MM.1S (cell line): ENCODE results near the gene RAC3.

Experiments
- DNase-seq: peaks from one replicate; pipeline ENCODE4 v3.0.0-alpha.2; 2015
- H2AFZ ChIP-seq: fragments of 300-600 bp; sonication (generic); 2 replicates; pipeline ENCODE4 v1.6.0; 2016; ENCODE audit warnings: antibody characterized with exemption, low read length
- H3F3A ChIP-seq: fragments of 300-600 bp; sonication (generic); 2 replicates; pipeline ENCODE4 v1.6.1; 2016; ENCODE audit warnings: mild to moderate bottlenecking, antibody characterized with exemption, low read length, moderate library complexity, mixed read lengths; ENCODE audit not compliant: insufficient read depth
- H3K27ac ChIP-seq: fragments of 300-600 bp; sonication (generic); 2 replicates; pipeline ENCODE4 v1.5.1; 2016; ENCODE audit warnings: mild to moderate bottlenecking, low read length
- H3K27me3 ChIP-seq: fragments of 300-600 bp; sonication (generic); replicated peaks from 2 replicates; pipeline ENCODE4 v1.6.0; 2016; ENCODE audit warnings: low read length; ENCODE audit not compliant: insufficient read depth
- H3K36me3 ChIP-seq: fragments of 300-600 bp; sonication (generic); replicated peaks from 2 replicates; pipeline ENCODE4 v1.6.1; 2016; ENCODE audit warnings: mild to moderate bottlenecking, low read length, mixed read lengths; ENCODE audit not compliant: insufficient read depth
- H3K4me1 ChIP-seq: fragments of 300-600 bp; sonication (generic); 2 replicates; pipeline ENCODE4 v1.6.1; 2016; ENCODE audit warnings: low read length, mixed read lengths
- H3K4me2 ChIP-seq: fragments of 300-600 bp; sonication (generic); 2 replicates; pipeline ENCODE4 v1.6.0; 2016; ENCODE audit warnings: low read depth, low read length
- H3K4me3 ChIP-seq: fragments of 300-600 bp; sonication (generic); 2 replicates; pipeline ENCODE4 v1.5.1; 2016; ENCODE audit warnings: low read length, mixed read lengths
- H3K79me2 ChIP-seq: fragments of 300-600 bp; sonication (generic); 2 replicates; pipeline ENCODE4 v1.6.1; 2016; ENCODE audit warnings: mixed run types, low read length, mixed read lengths
- H3K9ac ChIP-seq: fragments of 300-600 bp; sonication (generic); 2 replicates; pipeline ENCODE4 v1.6.1; 2016; ENCODE audit warnings: low read length, mixed read lengths
- H3K9me2 ChIP-seq: fragments of 300-600 bp; sonication (generic); replicated peaks from 2 replicates; pipeline ENCODE4 v1.6.1; 2016; ENCODE audit warnings: mild to moderate bottlenecking, low read length, mixed read lengths; ENCODE audit not compliant: insufficient read depth
- H3K9me3 ChIP-seq: fragments of 300-600 bp; sonication (generic); replicated peaks from 2 replicates; pipeline ENCODE4 v1.6.1; 2016; ENCODE audit warnings: mild to moderate bottlenecking, low read length, mixed read lengths; ENCODE audit not compliant: insufficient read depth
- H4K20me1 ChIP-seq: fragments of 300-600 bp; sonication (generic); 2 replicates; pipeline ENCODE4 v1.6.1; 2016; ENCODE audit warnings: mild to moderate bottlenecking, low read length, moderate library complexity, mixed read lengths; ENCODE audit not compliant: insufficient read depth
- CTCF ChIP-seq: fragments of 300-600 bp; sonication (generic); IDR thresholded peaks from 2 replicates; pipeline ENCODE4 v1.5.1; 2016; ENCODE audit warnings: antibody characterized with exemption, low read length, mixed read lengths
- EZH2 ChIP-seq: fragments of 300-600 bp; sonication (generic); optimal IDR thresholded peaks from 2 replicates; pipeline ENCODE3; 2017; ENCODE audit warnings: low read depth, mild to moderate bottlenecking, antibody characterized with exemption, low read length, mixed read lengths
- EZH2phosphoT487 ChIP-seq: fragments of 300-600 bp; sonication (generic); IDR thresholded peaks from 2 replicates; pipeline ENCODE4 v1.6.1; 2018; ENCODE audit warnings: antibody characterized with exemption, low read length

RAC3 gene

DNA sequence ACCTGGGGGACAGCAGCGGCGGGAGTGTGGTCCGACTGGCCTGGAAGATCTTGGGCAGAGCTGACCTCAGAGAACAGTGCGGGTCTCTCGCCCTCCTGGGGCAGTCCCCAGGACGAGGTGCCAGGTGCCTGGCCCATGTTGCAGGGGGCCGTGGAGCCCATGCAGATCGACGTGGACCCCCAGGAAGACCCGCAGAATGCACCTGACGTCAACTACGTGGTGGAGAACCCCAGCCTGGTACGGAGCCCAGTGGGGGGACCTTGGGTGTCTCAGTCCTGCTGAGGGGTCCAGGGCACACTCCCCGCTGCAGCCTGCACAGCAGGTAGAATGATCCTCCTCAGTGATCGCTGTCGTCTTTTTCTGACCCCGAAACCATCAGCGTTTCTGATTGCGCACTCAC, 21.7 kb downstream of the RAC3 start:
- Histone ChIP-seq H3K79me2 (peaks cover 24% of the 10 kb centered on the region), H3K9ac (no peak overlapping the region), H3K9me2 (no peaks in the 10 kb centered on the region), H3K4me3 (peak overlapping the region; percentile 83; the same call in 1 of the 2 replicates), H2AFZ (no peak overlapping the region), H3K36me3 (no peaks in the 10 kb centered on the region), H3K4me2 (peak overlapping the region; percentile 98), H3K27ac (no peak overlapping the region), H4K20me1 (no peaks in the 10 kb centered on the region), H3K4me1 (peaks cover 7% of the 10 kb centered on the region; the same call in 1 of the 2 replicates), H3F3A (no peaks in the 10 kb centered on the region; the same call in 1 of the 2 replicates), H3K9me3 (no peaks in the 10 kb centered on the region), H3K27me3 (no peaks in the 10 kb centered on the region)
- TF ChIP-seq EZH2phosphoT487 (no peak), EZH2 (no peak), CTCF (no peak)
- no peak for DNase-seq

GRCh38 chr17:82053556-82054263, 22.2 kb downstream of the RAC3 start:
- Histone ChIP-seq H3K4me3 (no peak overlapping the region), H3K27ac (no peak overlapping the region), H3K9me2 (no peaks in the 10 kb centered on the region), H3K79me2 (peaks cover 24% of the 10 kb centered on the region), H2AFZ (no peak overlapping the region), H3K9ac (no peak overlapping the region), H3K4me2 (peak overlapping the region; percentile 98; the same call in 1 of the 2 replicates), H3K9me3 (no peaks in the 10 kb centered on the region), H3K36me3 (no peaks in the 10 kb centered on the region), H3F3A (no peaks in the 10 kb centered on the region; the same call in 1 of the 2 replicates), H3K27me3 (no peaks in the 10 kb centered on the region), H3K4me1 (peaks cover 7% of the 10 kb centered on the region; the same call in 1 of the 2 replicates), H4K20me1 (no peaks in the 10 kb centered on the region)
- DNase-seq: no peak
- TF ChIP-seq EZH2phosphoT487: no peak
- no peak for TF ChIP-seq EZH2
- no peak for TF ChIP-seq CTCF

- Histone ChIP-seq H4K20me1 (no peaks in the 10 kb centered on the region), H3K9me3 (no peaks in the 10 kb centered on the region), H3K4me3 (no peak overlapping the region), H3K4me2 (no peak overlapping the region), H3K4me1 (peaks cover 7% of the 10 kb centered on the region; the same call in 1 of the 2 replicates), H3K27me3 (no peaks in the 10 kb centered on the region), H3K9me2 (no peaks in the 10 kb centered on the region), H2AFZ (no peak overlapping the region), H3K79me2 (peaks cover 24% of the 10 kb centered on the region), H3K9ac (no peak overlapping the region), H3K36me3 (no peaks in the 10 kb centered on the region), H3K27ac (no peak overlapping the region), H3F3A (no peaks in the 10 kb centered on the region; the same call in 1 of the 2 replicates)
- no peak for TF ChIP-seq EZH2
- no peak for TF ChIP-seq CTCF
- no peak for TF ChIP-seq EZH2phosphoT487
- DNase-seq: no peak
Observed at GRCh38 chr17:82054351-82055022, 23.0 kb downstream of the RAC3 start.
